ENCODE measurements around the gene SH3BP1. TPM values are rescaled to one million over a fixed set of nuclear protein-coding genes. Genes with fewer than 3 reads are reported as not detected.
A peak's percentile ranks its signal among the peaks of the same experiment; 100 is the strongest.

The SH3BP1 gene
- total and polyA plus RNA-seq, 2 of the 13 experiments (the other 11 are each of a cell fraction or from before 2014, with no cell fraction given) = 8.4 to 18.5 TPM

- TF ChIP-seq HMGXB4 (CRISPR knock-in tag; IDR thresholded peaks at IDR 0.05; ENCODE audit: borderline replicate concordance in 1 of 2, low read depth in 1 of 2) (0 out of 4 replicates have a peak, but pooled peaks of 1 of the 2 experiments have one; percentile 31), ZNF101 (CRISPR knock-in tag; IDR thresholded peaks at IDR 0.05; ENCODE audit: borderline replicate concordance, low read depth) (no peak), ZBTB26 (CRISPR knock-in tag; IDR thresholded peaks at IDR 0.05; ENCODE audit: borderline replicate concordance) (no peak), MTA3 (CRISPR knock-in tag; IDR thresholded peaks at IDR 0.05) (no peak), SAP130 (CRISPR knock-in tag; IDR thresholded peaks at IDR 0.05; ENCODE audit: low read depth) (0 out of 2 replicates have a peak, but pooled peaks have one; percentile 28), TAF1 (CRISPR knock-in tag; IDR thresholded peaks at IDR 0.05) (no peak), TEAD2 (CRISPR knock-in tag; IDR thresholded peaks at IDR 0.05) (no peak), NFRKB (IDR thresholded peaks at IDR 0.05) (no peak), ZNF567 (CRISPR knock-in tag; IDR thresholded peaks at IDR 0.05; ENCODE audit: borderline replicate concordance) (no peak), TIGD3 (CRISPR knock-in tag; IDR thresholded peaks at IDR 0.05; ENCODE audit: borderline replicate concordance) (no peak), ZSCAN31 (CRISPR knock-in tag; IDR thresholded peaks at IDR 0.05; ENCODE audit: low read depth) (no peak), ZNF687 (CRISPR knock-in tag; IDR thresholded peaks at IDR 0.05) (peak; percentile 31; the same call in 1 of the 2 replicates), ZKSCAN1 (IDR thresholded peaks at IDR 0.05; ENCODE audit: low read length) (no peak), ZMYM4 (CRISPR knock-in tag; IDR thresholded peaks at IDR 0.05) (no peak), UBTF (CRISPR knock-in tag; IDR thresholded peaks at IDR 0.05) (no peak)
These were observed 16.1 kb upstream of the SH3BP1 start (continued) for GRCh38 chr22:37623075-37624016.

Data from HepG2 (cell line).